Epidermal melanocyte (primary cell): ENCODE results near the gene SNTG2.

ENCODE experiments used
- DNase-seq: peaks from one replicate; pipeline ENCODE4 v3.0.0; 2011; ENCODE audit warnings: low spot score; ENCODE audit not compliant: insufficient read length

The SNTG2 gene

GRCh38 chr2:926259-926793, 24.3 kb upstream of the SNTG2 start:
- DNase-seq: no peak

DNA sequence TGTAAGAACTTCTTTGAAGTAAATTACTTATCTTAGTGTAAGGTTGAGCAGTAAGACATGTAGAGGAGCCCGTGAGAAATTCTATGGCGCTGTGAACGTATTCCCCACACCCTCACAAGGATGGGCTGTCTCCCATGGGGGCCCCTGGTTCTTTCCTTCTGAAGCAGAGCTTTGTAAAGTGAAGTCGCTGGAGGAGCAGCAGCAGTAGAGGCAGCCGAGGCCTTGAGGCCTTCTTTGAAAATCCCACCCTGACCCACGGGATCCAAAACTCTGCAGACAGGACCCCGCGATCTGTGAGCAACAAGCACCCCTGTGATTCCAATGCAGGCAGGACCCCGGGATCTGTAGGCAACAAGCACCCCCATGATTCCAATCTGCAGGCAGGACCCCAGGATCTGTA, 23.8 kb upstream of the SNTG2 start:
- no peak for DNase-seq

- DNase-seq: no peak
Observed at GRCh38 chr2:929011-929735, 21.5 kb upstream of the SNTG2 start.

GRCh38 chr2:929925-930324, 20.7 kb upstream of the SNTG2 start:
- DNase-seq: no peak

DNA sequence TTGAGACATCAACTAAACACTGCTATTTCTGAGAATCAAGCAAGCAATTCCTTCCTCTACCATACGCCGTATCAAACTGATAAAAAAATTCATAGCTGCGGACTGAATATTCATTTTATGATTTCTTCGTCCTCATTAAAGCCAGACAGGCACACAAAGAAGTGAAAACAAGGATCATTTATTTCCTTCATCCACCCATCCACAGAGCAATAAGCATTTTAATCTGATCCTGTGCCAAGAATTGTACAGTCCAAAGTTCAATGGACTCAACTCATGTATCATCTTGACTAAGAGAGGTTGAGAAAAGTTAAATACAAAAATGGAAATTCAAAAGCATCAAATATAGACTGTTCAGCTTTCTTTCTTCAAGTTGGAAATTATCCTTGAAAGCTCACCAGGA, 19.7 kb upstream of the SNTG2 start:
- no peak for DNase-seq

GRCh38 chr2:932320-933115, 18.1 kb upstream of the SNTG2 start:
- DNase-seq: no peak

GRCh38 chr2:933734-934295, 16.8 kb upstream of the SNTG2 start:
- DNase-seq: no peak

DNA sequence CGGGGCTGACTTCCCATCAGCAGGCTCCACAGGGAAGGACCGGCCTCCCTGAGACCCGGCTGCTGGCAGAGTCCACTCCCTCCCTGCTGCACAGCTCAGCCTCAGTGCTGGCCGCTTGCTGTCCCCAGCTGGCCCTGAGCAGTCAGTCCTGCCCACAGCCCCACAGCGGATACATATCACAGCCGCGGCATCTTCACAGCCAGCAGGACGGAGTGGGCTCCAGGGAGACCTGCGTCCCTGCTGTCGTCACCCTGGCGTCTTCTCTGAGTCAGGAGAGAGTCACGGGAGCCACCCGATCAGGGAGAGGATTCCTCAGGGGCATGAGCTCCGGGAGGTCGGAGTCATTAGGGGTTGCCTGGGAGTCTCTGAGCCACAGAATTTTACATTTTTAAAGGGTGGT, 13.1 kb upstream of the SNTG2 start:
- no peak for DNase-seq

GRCh38 chr2:938181-939005, 12.3 kb upstream of the SNTG2 start:
- DNase-seq: no peak

DNA sequence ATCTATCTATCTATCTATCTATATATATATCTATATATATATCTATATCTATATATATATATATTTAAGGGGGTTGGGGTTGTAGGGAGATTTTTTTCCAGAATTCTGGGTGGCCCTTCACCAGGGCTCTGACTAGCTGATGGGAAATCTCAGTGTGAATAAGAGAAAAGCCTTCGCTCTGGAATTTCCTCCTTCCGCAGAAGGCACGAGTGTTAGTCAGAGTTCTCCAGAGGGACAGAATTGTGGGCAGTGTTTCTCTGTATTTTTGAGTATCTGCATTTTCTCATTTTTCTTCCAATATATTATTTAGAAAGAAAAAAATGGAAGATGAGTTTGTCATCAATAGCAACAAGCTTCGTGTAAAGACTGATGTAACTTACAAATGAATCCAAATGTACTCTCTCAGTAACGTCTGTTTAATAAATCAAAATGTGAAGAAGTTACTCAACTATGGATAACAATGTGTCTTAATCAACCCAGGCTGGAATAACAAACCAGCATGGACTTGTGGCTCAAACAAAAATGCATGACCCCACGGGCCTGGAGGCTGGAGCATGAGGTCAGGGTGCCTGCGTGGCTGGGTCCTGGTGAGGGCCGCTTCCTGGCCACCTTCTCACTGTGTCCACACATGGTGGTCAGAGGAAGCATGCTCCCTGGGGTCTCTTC, 10.6 kb upstream of the SNTG2 start:
- DNase-seq: no peak

DNA sequence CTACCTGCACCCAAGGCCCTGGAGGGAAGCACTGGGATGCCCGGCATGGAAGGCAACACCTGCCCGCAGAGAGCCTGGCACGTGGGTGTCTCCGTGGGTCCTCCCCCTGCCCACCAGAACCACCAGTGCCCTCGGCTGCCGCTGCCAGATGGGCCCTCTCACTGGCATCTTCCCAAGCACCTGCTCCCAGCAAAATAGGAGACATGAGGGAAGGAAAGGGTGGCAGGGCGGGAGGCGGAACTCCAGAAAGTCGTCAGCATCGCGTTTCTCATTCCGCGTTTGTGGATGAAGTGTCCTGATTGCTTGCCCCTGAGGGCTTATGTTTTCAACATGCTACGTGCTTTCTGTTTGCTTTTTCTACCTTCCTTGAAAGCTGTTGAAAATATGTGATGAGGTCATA, 8.8 kb upstream of the SNTG2 start:
- DNase-seq: no peak

DNA sequence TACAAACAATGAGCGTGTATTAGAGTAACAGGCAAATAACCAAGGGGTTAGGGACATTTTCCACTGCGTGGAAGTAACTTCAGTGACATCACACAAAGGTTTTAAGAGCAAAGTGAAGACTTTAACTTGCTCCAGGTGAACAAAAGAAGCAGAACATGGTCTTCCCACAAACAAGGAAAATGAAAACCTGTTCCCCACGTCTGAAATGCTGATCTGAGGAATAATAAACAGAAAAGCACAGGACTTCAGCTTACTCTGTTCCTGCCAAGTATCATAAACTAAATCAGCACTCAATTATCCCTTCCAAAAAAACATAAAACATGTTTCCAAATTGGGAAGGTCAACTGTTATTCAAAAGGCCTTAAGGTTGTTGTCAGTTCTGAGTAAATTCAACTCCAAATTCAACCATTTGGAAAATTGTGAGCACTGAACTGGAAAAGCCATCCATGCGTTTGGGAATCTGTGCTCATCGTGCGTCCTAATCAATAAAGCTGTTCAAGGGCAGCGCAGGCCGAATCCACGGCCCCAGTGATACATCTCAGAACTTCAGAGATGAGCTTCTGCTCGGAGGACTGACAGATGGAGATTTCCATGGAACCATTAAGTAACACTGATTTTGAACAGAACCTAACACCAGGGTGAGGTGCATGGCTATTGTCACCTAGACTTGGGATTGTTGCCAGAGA, 7.7 kb upstream of the SNTG2 start:
- DNase-seq: no peak

GRCh38 chr2:943461-943797, 7.2 kb upstream of the SNTG2 start:
- DNase-seq: no peak

- DNase-seq: no peak
Observed at GRCh38 chr2:943821-944220, 6.8 kb upstream of the SNTG2 start.

DNA sequence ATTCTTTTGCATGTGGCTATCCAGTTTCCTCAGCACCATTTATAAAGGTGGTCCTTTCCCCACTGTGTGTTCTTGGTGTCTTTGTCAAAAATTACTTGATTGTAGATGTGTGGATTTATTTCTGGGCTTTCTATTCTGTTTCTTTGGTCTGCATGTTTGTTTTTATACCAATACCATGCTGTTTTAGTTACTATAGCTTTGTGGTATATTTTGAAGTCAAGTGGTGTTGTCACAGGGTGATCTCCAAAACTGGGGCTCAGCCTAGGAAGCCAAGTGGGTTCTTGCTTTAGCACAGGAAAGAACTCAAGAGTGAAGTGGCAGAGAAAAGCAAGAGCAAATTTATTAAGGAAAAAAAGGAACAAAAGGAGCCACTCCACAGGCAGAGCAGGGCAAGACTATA, 6.0 kb upstream of the SNTG2 start:
- DNase-seq: no peak

- DNase-seq: no peak
Observed at GRCh38 chr2:945104-945503, 5.5 kb upstream of the SNTG2 start.

- no peak for DNase-seq
Observed at GRCh38 chr2:946073-946948, 4.3 kb upstream of the SNTG2 start.

DNA sequence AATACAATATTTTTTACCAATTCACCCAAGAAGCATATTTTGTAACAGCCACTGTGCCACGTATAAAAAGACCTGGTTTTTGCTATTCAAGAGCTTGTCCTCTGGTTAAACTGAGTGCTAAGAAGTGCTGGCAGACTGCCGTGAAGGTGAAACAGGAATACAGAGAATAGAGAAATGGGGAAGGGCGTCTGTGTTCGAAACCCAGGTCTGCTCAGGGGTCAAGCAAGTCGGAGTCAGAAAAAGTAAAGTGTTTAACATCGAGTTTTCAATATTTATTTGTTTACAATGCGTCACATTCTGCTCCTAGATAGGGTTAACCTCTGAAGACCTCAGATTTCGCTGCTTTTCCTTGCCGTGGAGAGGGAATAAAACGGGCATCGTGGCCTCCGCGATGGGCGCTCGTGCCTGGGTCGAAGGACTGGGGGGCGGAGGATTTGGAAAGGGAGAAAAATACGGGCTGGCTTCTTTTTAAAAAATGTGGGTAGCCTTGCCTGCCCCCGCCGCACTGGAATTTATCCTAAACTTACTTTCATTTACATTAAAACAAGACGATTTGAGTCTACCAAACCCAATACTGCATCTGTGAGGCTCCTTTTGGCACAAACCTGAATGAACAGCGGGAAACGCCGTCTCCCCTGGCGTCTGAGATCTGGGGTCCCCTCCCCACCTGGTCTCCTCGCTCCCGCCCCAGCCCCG, 1.1 kb upstream of the SNTG2 start:
- DNase-seq: no peak
